Gastrocnemius medialis (tissue), 4 donors: ENCODE results near the gene DIAPH3. TPM values are rescaled to one million over a fixed set of nuclear protein-coding genes. Genes with fewer than 3 reads are reported as not detected.

ENCODE experiments used
- ATAC-seq, 2 donors: fragments of 150-250 bp; one replicate each; pipeline ENCODE4 v1.9.1; 2016
- DNase-seq, 2 donors: peaks; one replicate each; pipeline ENCODE4 v3.0.0-alpha.2; 2019
- H3K27ac ChIP-seq, 4 donors: fragments of 200-600 bp; sonication (generic); 1 replicate in 1 of 4; 2 replicates in 3 of 4; pipeline ENCODE4 v1.5.1; 2016 to 2018; ENCODE audit warnings: mild to moderate bottlenecking in 2 of 4, moderate library complexity in 1 of 4
- H3K27me3 ChIP-seq, 3 donors: fragments of 200-600 bp; sonication (generic) in 2 of 3; 1 replicate in 1 of 3; 2 replicates in 2 of 3; pipeline versions ENCODE4 v1.5.1 to v1.6.0; 2016 to 2019; ENCODE audit warnings: mild to moderate bottlenecking in 1 of 3, moderate library complexity in 1 of 3
- H3K36me3 ChIP-seq, 2 donors: fragments of 200-600 bp; sonication (generic) in 1 of 2; one replicate each; pipeline ENCODE4 v1.5.1; 2017 to 2018
- H3K4me1 ChIP-seq, 2 donors: fragments of 200-600 bp; sonication (generic) in 1 of 2; one replicate each; pipeline ENCODE4 v1.5.1; 2016 to 2017; ENCODE audit warnings: mild to moderate bottlenecking in 2 of 2
- H3K4me3 ChIP-seq, 4 donors: fragments of 200-600 bp; sonication (generic) in 3 of 4; 1 replicate in 1 of 4; 2 replicates in 3 of 4; pipeline ENCODE4 v1.5.1; 2016 to 2019; ENCODE audit warnings: mild to moderate bottlenecking in 2 of 4
- H3K9me3 ChIP-seq, 3 donors: fragments of 200-600 bp; sonication (generic) in 2 of 3; 1 replicate in 1 of 3; 2 replicates in 2 of 3; pipeline ENCODE4 v1.5.1; 2016 to 2019
- CTCF ChIP-seq, 5 experiments: fragments of 450-650 bp in 3 of 5; fragments of 200-600 bp in 2 of 5; sonication (generic) in 2 of 5; IDR thresholded peaks in 4 of 5; conservative IDR thresholded peaks in 1 of 5; 1 replicate in 4 of 5; 2 replicates in 1 of 5; pipeline ENCODE4 v1.5.1; 2016 to 2019; ENCODE audit warnings: antibody characterized with exemption in 5 of 5, mild to moderate bottlenecking in 3 of 5, moderate library complexity in 3 of 5
- POLR2A ChIP-seq, 2 donors: fragments of 450-650 bp; IDR thresholded peaks; one replicate each; pipeline ENCODE4 v1.6.1; 2017; ENCODE audit warnings: antibody characterized with exemption in 2 of 2, mild to moderate bottlenecking in 2 of 2, moderate library complexity in 2 of 2
- in situ Hi-C, 4 donors: fragments of 200-750 bp; cut with MboI; loops; one replicate each; pipeline versions ENCODE4 v1.15.0 to v1.8.0; 2017; ENCODE audit warnings: low sequenced_read_pairs in 4 of 4
- intact Hi-C: fragments of 100-400 bp; cut with DNase I; formaldehyde crosslinking; loops from one replicate; pipeline ENCODE4 v1.15.1; 2023; ENCODE audit warnings: low total_unique reads
- total RNA-seq, 4 donors: library from RNA; depleted of rRNA; stranded (reverse); fragments of >200 nt; gene quantifications; one replicate each; pipeline versions ENCODE4 v1.1.0 to v1.2.3, GENCODE V29; 2016

The DIAPH3 gene
- total RNA-seq, 4 donors from 2014 or later = 0.13 TPM; not detected in 3

GRCh38 chr13:59680429-59681024, 483.2 kb downstream of the DIAPH3 start:
- intact Hi-C loops (no loop called here), in situ Hi-C loops (loop anchor here in 1 of 4 donors (25.0 kb wide), 1 partner anchor 757 kb away; no protein-coding TSS in a partner anchor)
- Histone ChIP-seq H3K27me3 (no peaks in the 10 kb centered on the region), H3K9me3 (no peaks in the 10 kb centered on the region), H3K36me3 (no peaks in the 10 kb centered on the region), H3K4me1 (peaks cover 13 to 18% of the 10 kb centered on the region in 2 donors), H3K4me3 (no peak overlapping the region), H3K27ac (no peak overlapping the region)
- DNase-seq = no peak
- no peak for ATAC-seq
- TF ChIP-seq POLR2A (IDR thresholded peaks at IDR 0.05) (no peak), CTCF (IDR thresholded peaks at IDR 0.05 in 4 of 5, conservative IDR thresholded peaks at IDR 0.05 in 1 of 5) (peak in 1 of 5 experiments; percentile 24)

GRCh38 chr13:59679254-59679653, 484.5 kb downstream of the DIAPH3 start:
- H3K27ac ChIP-seq = no peak overlapping the region
- H3K4me3 ChIP-seq = no peak overlapping the region
- no peak for TF ChIP-seq POLR2A (IDR thresholded peaks at IDR 0.05)
- no peak for TF ChIP-seq CTCF (IDR thresholded peaks at IDR 0.05 in 4 of 5, conservative IDR thresholded peaks at IDR 0.05 in 1 of 5)
- H3K4me1 ChIP-seq = peaks cover 13 to 18% of the 10 kb centered on the region in 2 donors
- no peaks in the 10 kb centered on the region for H3K36me3 ChIP-seq
- in situ Hi-C loops = loop anchor here in 2 of 4 donors (5.0 to 25.0 kb wide), 3 partner anchors 284 to 758 kb away; no protein-coding TSS in a partner anchor
- no peak for ATAC-seq
- no peaks in the 10 kb centered on the region for H3K27me3 ChIP-seq
- intact Hi-C loops = loop anchor here (2.0 to 10.0 kb wide), 3 partner anchors 42 to 288 kb away; no protein-coding TSS in a partner anchor
- no peak for DNase-seq
- no peaks in the 10 kb centered on the region for H3K9me3 ChIP-seq

- intact Hi-C loops (loop anchor here (2.0 to 10.0 kb wide), 3 partner anchors 41 to 287 kb away; no protein-coding TSS in a partner anchor), in situ Hi-C loops (loop anchor here in 2 of 4 donors (5.0 to 25.0 kb wide), 3 partner anchors 283 to 759 kb away; no protein-coding TSS in a partner anchor)
- DNase-seq (no peak), ATAC-seq (no peak)
- Histone ChIP-seq H3K27ac (no peak overlapping the region), H3K4me1 (peaks cover 13 to 18% of the 10 kb centered on the region in 2 donors), H3K9me3 (no peaks in the 10 kb centered on the region), H3K4me3 (peak overlapping the region in 1 of 4 donors; percentile 12), H3K27me3 (no peaks in the 10 kb centered on the region), H3K36me3 (no peaks in the 10 kb centered on the region)
- TF ChIP-seq CTCF (IDR thresholded peaks at IDR 0.05 in 4 of 5, conservative IDR thresholded peaks at IDR 0.05 in 1 of 5) (peak; percentile 25 to 61 (median 47)), POLR2A (IDR thresholded peaks at IDR 0.05) (no peak)
These were observed 485.5 kb downstream of the DIAPH3 start for GRCh38 chr13:59677966-59678814.

GRCh38 chr13:59677430-59677829, 486.3 kb downstream of the DIAPH3 start:
- in situ Hi-C loops = loop anchor here in 2 of 4 donors (5.0 to 25.0 kb wide), 3 partner anchors 283 to 760 kb away; no protein-coding TSS in a partner anchor
- H3K4me1 ChIP-seq = peaks cover 13 to 18% of the 10 kb centered on the region in 2 donors
- intact Hi-C loops = loop anchor here (10.0 kb wide), 1 partner anchor 223 kb away; no protein-coding TSS in a partner anchor
- H3K36me3 ChIP-seq = no peaks in the 10 kb centered on the region
- H3K27me3 ChIP-seq = no peaks in the 10 kb centered on the region
- peak overlapping the region in 1 of 4 donors; percentile 12 for H3K4me3 ChIP-seq
- no peak overlapping the region for H3K27ac ChIP-seq
- no peaks in the 10 kb centered on the region for H3K9me3 ChIP-seq
- DNase-seq (no peak), ATAC-seq (no peak)
- no peak for TF ChIP-seq POLR2A (IDR thresholded peaks at IDR 0.05)
- TF ChIP-seq CTCF (IDR thresholded peaks at IDR 0.05 in 4 of 5, conservative IDR thresholded peaks at IDR 0.05 in 1 of 5) = no peak
